Activated CD8-positive, alpha-beta T cell treated with anti-CD3 and anti-CD28 coated beads for 36 hours (primary cell): ENCODE measurements around the gene LRFN3. TPM values are rescaled to one million over a fixed set of nuclear protein-coding genes. Genes with fewer than 3 reads are reported as not detected.

Experiments used
- ATAC-seq: fragments of 200-7000 bp; cut with Tn5 transposase; one replicate; pipeline ENCODE4 v1.10.0; 2021; ENCODE audit warnings: mild to moderate bottlenecking, moderate library complexity
- CTCF ChIA-PET: fragments of 350-600 bp; sonication (Branson Sonifier 250); formaldehyde crosslinking; loops from one replicate; lab custom pipeline; 2021; ENCODE audit warnings: antibody characterized with exemption; lab: Charles Lee
- POLR2A ChIA-PET: fragments of 350-600 bp; sonication (Branson Sonifier 250); formaldehyde crosslinking; loops from one replicate; lab custom pipeline; 2021; ENCODE audit warnings: antibody characterized with exemption; lab: Charles Lee
- DNase-seq: peaks from one replicate; pipeline ENCODE4 v3.0.0-alpha.2; 2020
- H3K27ac Mint-ChIP-seq: one replicate; pipeline ENCODE4 v1.8.0; 2021; ENCODE audit warnings: mild to moderate bottlenecking, mixed read lengths
- H3K27me3 Mint-ChIP-seq: one replicate; pipeline ENCODE4 v1.8.0; 2021; ENCODE audit warnings: mixed read lengths
- H3K36me3 Mint-ChIP-seq: one replicate; pipeline ENCODE4 v1.8.0; 2021; ENCODE audit warnings: low read depth, mixed read lengths
- H3K4me1 Mint-ChIP-seq: one replicate; pipeline ENCODE4 v1.8.0; 2021; ENCODE audit warnings: low read depth, mixed read lengths
- H3K4me3 Mint-ChIP-seq: one replicate; pipeline ENCODE4 v1.8.0; 2021; ENCODE audit warnings: mild to moderate bottlenecking, moderate library complexity, mixed read lengths
- H3K9me3 Mint-ChIP-seq: one replicate; pipeline ENCODE4 v1.8.0; 2021; ENCODE audit warnings: mixed read lengths
- CTCF ChIP-seq: fragments of 200-600 bp; IDR thresholded peaks from one replicate; pipeline ENCODE4 v1.8.0; 2022; ENCODE audit warnings: antibody characterized with exemption, mild to moderate bottlenecking
- intact Hi-C: fragments of 100-400 bp; cut with micrococcal nuclease; formaldehyde crosslinking; loops from one replicate; pipeline ENCODE4 v1.10.0; 2022
- total RNA-seq, 2 experiments: library from RNA; stranded (reverse); gene quantifications; one replicate each; pipeline ENCODE4 v1.2.3, GENCODE V29; 2021

The LRFN3 gene
- total RNA-seq, 2 experiments from 2014 or later: 4.8 to 6.6 TPM

DNA sequence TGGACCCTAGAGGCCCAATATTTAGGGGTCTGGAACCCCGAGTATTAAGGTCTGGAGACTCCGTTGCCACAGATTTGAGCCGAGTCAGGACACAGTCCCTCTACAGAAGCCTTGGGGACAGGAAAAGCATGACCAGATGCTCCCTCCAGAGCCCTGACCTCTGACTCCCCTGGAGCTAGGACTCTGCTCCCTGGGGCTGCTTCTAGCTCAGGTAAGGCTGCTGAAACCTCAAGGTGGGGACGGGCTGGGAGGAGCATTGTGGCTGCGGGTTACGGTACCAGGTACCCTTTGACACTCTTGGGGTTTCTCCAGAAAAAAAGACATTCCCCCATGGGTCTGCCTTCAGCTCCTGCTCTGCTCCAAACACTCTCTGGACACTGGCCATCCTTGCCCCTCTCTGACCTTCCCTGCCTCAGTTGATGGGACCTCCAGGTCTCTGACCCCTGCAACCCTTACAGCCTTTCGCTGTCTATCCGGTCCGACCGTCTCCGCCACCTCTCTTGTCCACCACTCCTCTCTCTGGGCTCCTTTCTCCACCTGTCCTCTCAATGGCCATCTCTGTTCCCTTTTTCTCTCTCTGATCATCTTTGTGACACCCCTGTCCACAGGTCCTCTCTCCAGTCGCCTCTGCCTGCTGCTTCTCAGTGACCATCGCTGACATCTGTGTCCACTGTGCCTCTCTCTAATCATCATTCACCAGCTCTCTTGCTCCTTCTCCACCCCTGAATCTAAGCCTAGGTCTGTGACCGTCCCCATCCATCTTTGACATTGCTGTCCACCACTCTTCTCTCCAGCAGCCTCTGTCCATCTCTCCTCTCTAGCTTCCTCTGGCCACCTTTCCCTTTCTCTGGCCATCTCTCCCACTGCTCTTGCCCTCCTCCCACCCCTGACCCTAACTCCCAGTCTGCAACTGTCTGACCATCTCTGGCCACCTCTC lies 1.4 kb downstream of the LRFN3 start:
- H3K4me3 Mint-ChIP-seq: peak overlapping the region; percentile 59
- no peak for DNase-seq
- no peaks in the 10 kb centered on the region for H3K36me3 Mint-ChIP-seq
- no peak for TF ChIP-seq CTCF
- POLR2A ChIA-PET: interaction anchor here (0.5 to 1.0 kb wide), 2 partner anchors 18 to 34 kb away, joined by 3 read pairs; no protein-coding TSS in a partner anchor
- CTCF ChIA-PET: no interaction called here
- H3K4me1 Mint-ChIP-seq: peaks cover 22% of the 10 kb centered on the region
- peak; percentile 19 for ATAC-seq
- no peaks in the 10 kb centered on the region for H3K27me3 Mint-ChIP-seq
- no peaks in the 10 kb centered on the region for H3K9me3 Mint-ChIP-seq
- intact Hi-C loops: loop anchor here (10.0 kb wide), 1 partner anchor 223 kb away; the partner anchor contains the start of gene KMT2B
- H3K27ac Mint-ChIP-seq: no peak overlapping the region

DNA sequence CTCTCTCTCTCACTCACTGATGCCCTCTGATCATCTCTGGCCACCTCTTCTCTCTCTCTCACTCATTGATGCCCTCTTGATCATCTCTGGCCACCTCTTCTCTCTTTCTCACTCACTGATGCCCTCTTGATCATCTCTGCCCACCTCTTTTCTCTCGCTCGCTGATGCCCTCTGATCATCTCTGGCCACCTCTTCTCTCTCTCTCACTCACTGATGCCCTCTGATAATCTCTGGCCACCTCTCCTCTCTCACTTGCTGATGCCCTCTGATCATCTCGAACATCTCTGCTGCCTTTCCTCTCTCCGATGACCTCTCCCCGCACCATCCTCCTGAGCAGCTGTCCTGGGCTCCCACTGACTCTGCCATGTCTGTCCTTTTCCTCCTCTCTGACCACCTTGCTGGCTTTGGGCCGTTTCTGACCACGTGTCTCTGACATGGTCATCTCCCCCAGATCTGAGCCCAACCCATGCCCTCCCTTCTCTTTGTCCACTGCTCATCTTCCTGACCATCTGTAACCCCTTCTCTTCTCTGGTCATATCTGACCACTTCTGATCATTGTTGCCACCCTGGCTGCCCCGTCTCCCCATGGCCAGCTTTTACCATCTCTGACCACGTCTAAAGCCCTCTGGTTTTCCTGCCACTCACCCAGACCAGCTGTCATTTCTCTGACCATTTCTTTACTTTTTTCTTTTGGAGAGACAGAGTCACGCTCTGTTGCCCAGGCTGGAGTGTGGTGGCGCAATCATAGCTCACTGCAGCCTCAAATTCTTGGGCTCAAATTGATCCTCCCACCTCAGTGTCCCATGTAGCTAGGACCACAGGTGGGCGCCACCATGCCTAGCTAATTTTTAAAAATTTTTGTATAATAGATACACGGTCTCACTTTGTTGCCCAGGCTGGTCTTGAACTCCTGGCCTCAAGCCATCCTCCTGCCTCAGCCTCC lies 2.4 kb downstream of the LRFN3 start:
- no peak for TF ChIP-seq CTCF
- Mint-ChIP-seq H3K9me3 (no peaks in the 10 kb centered on the region), H3K36me3 (no peaks in the 10 kb centered on the region), H3K27me3 (no peaks in the 10 kb centered on the region), H3K27ac (peak overlapping the region; percentile 3), H3K4me1 (peaks cover 22% of the 10 kb centered on the region), H3K4me3 (peak overlapping the region; percentile 59)
- CTCF ChIA-PET: no interaction called here
- POLR2A ChIA-PET: no interaction called here
- DNase-seq (no peak), ATAC-seq (no peak)
- intact Hi-C loops: loop anchor here (10.0 kb wide), 1 partner anchor 224 kb away; the partner anchor contains the start of gene KMT2B

DNA sequence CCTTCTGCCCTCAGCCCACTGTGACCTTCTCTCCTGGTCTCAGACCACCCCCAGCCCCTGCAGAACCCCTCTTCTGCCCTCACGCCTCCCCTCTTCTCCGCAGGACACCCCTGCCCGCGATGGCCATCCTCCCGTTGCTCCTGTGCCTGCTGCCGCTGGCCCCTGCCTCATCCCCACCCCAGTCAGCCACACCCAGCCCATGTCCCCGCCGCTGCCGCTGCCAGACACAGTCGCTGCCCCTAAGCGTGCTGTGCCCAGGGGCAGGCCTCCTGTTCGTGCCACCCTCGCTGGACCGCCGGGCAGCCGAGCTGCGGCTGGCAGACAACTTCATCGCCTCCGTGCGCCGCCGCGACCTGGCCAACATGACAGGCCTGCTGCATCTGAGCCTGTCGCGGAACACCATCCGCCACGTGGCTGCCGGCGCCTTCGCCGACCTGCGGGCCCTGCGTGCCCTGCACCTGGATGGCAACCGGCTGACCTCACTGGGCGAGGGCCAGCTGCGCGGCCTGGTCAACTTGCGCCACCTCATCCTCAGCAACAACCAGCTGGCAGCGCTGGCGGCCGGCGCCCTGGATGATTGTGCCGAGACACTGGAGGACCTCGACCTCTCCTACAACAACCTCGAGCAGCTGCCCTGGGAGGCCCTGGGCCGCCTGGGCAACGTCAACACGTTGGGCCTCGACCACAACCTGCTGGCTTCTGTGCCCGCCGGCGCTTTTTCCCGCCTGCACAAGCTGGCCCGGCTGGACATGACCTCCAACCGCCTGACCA lies 3.3 kb downstream of the LRFN3 start:
- no peak for DNase-seq
- ATAC-seq: no peak
- Mint-ChIP-seq H3K4me1 (peaks cover 22% of the 10 kb centered on the region), H3K9me3 (no peaks in the 10 kb centered on the region), H3K4me3 (no peak overlapping the region), H3K27ac (no peak overlapping the region), H3K27me3 (no peaks in the 10 kb centered on the region), H3K36me3 (peaks cover 1% of the 10 kb centered on the region)
- ChIA-PET POLR2A (no interaction called here), CTCF (interaction anchor here (1.0 kb wide), 1 partner anchor 54 kb away, joined by 3 read pairs; no protein-coding TSS in a partner anchor)
- no peak for TF ChIP-seq CTCF
- intact Hi-C loops: loop anchor here (10.0 kb wide), 1 partner anchor 225 kb away; the partner anchor contains the start of gene KMT2B

DNA sequence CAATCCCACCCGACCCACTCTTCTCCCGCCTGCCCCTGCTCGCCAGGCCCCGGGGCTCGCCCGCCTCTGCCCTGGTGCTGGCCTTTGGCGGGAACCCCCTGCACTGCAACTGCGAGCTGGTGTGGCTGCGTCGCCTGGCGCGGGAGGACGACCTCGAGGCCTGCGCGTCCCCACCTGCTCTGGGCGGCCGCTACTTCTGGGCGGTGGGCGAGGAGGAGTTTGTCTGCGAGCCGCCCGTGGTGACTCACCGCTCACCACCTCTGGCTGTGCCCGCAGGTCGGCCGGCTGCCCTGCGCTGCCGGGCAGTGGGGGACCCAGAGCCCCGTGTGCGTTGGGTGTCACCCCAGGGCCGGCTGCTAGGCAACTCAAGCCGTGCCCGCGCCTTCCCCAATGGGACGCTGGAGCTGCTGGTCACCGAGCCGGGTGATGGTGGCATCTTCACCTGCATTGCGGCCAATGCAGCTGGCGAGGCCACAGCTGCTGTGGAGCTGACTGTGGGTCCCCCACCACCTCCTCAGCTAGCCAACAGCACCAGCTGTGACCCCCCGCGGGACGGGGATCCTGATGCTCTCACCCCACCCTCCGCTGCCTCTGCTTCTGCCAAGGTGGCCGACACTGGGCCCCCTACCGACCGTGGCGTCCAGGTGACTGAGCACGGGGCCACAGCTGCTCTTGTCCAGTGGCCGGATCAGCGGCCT lies 4.1 kb downstream of the LRFN3 start:
- H3K36me3 Mint-ChIP-seq: peaks cover 1% of the 10 kb centered on the region
- no peaks in the 10 kb centered on the region for H3K27me3 Mint-ChIP-seq
- peaks cover 22% of the 10 kb centered on the region for H3K4me1 Mint-ChIP-seq
- H3K27ac Mint-ChIP-seq: no peak overlapping the region
- intact Hi-C loops: no loop called here
- ChIA-PET POLR2A (interaction anchor here (0.9 kb wide), 1 partner anchor 57 kb away, joined by 4 read pairs; no protein-coding TSS in a partner anchor), CTCF (interaction anchor here (1.0 kb wide), 1 partner anchor 54 kb away, joined by 3 read pairs; no protein-coding TSS in a partner anchor)
- DNase-seq: no peak
- TF ChIP-seq CTCF: no peak
- H3K4me3 Mint-ChIP-seq: no peak overlapping the region
- H3K9me3 Mint-ChIP-seq: no peaks in the 10 kb centered on the region
- no peak for ATAC-seq
